NOMO-1 treated with dmso at 0.1 percent for 144 hours (cell line): ENCODE results near the gene RHOBTB3.
A peak's percentile ranks its signal among the peaks of the same experiment; 100 is the strongest.
"Not testable (repeated sequence)": the region's sequence is repeated elsewhere in the genome, so short reads cannot be mapped to it uniquely, and the experiment has no call there.

Experiments used
- DNase-seq: peaks from one replicate; lab custom pipeline; 2025; ENCODE audit not compliant: unreplicated experiment; lab: John Stamatoyannopoulos, UW

RHOBTB3 gene

DNA sequence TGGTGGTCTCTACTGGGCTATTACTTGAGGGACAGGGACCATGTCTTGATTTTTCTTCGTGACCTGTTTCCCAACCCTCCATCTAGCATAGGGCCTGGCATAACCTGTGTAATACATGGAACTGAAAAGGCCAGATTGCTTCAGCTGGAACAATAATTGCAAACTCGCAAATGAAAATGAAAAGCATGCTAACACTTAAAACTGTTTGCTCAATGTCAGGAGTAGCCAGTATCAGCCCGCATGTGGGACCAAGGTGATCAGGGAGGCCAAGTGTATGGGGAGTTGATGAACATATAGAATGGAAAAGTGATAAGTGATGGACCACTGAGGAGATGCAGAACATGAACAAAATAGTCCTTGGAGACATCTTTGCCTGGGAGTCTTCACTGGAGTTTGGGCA is 66.2 kb downstream of the RHOBTB3 start:
- no peak for DNase-seq

DNA sequence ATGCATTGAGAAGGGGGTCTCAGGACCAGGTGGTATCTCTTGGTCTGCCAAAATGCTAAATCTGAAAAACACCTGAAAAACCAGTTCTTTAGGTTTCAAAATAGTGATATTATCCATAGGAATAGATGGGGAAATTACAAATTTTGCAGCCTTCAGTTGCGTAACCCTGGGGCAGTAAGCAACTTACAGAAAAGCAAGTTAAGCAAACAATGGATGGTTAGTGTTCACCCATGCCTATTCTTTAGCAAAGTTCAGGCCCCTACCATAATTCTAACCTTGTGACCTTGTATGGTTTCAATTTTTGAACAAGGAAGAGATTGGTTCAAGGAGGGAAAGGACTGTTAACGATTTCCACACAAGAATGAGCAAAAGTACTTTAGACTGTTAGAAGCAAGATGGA is 66.9 kb downstream of the RHOBTB3 start:
- no peak for DNase-seq

DNA sequence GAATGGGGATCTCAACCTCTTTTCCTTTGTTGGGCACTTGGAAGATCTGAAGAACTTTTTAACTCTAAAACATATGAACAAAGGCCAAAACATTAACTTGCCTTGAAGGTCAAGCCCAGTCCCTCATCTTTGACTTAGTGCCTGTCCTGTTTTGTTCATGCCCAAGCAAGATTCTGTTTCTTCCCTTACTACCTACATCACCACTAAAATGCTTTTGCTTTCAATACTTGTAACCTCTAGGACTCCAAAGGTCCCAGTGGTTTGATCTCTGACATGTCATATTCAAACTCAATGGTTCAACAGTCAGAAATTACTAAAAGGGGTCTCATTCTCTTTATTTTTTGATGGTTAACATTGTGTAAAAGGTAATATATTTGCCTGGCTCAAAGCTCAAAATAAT is 67.4 kb downstream of the RHOBTB3 start:
- DNase-seq, result no peak

- no peak for DNase-seq
Measured at GRCh38 chr5:95799191-95799835, 68.2 kb downstream of the RHOBTB3 start.

- no peak for DNase-seq
Measured at GRCh38 chr5:95800553-95800952, 69.4 kb downstream of the RHOBTB3 start.

- DNase-seq, result no peak
Measured at GRCh38 chr5:95801532-95801931, 70.4 kb downstream of the RHOBTB3 start.

DNA sequence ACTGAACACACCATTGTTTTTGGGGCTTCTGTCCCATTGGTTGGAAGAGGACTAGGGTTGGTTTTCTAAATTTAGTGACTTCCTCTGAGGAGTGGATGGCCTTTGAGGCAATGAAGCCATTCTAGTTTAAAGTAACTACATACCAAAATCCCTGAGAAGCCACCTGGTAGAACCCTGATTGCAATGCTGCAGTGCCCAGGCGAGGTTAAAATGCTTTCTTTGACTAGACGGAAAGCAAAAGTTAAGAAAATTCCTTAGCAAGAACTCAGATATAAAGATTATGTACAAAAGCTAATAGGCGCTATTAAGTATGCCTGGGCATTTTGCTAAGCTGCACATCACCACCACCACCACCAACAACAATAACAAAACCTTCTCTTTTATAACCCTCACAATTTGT is 70.8 kb downstream of the RHOBTB3 start:
- DNase-seq, result no peak

DNA sequence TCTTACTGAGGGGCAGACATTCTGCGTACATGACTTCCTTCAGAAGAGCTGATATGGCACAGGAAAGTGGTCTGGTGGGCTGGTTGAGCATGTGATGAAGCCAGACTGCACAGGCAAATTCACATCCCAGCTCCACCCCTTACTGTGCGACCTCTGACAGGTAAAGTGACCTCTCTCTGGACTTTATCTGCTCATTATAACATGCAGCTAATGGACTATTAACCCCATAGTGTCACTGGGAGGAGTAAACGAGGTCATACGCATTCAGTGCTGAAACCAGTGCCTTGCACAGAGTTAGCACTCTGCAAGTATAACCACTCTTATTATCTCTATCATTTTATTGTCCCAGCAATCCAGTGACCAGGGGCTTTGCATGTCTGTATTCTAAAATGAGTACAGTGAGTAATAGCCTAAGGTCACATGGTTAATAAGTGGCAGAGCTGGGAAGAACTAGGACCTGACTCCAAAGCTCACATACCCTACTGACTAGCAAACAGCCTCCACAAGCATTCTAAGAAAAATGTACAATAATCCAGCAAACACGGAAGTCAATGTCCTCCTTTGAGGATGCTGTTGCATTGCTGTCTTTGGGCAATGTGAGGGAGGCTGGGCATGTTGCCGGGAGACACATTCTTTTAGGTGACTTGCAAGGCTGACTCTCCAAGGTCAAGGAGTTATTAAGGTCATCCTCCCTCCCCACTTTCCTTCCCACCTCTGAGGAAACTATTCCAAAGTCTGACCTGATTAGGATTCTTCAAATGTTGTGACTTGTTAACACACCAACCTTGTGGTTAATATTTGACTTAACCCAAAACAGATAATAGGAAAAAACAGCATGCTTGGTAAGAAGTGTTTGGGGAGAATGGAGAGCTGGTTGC is 72.4 kb downstream of the RHOBTB3 start:
- DNase-seq, result no peak

DNA sequence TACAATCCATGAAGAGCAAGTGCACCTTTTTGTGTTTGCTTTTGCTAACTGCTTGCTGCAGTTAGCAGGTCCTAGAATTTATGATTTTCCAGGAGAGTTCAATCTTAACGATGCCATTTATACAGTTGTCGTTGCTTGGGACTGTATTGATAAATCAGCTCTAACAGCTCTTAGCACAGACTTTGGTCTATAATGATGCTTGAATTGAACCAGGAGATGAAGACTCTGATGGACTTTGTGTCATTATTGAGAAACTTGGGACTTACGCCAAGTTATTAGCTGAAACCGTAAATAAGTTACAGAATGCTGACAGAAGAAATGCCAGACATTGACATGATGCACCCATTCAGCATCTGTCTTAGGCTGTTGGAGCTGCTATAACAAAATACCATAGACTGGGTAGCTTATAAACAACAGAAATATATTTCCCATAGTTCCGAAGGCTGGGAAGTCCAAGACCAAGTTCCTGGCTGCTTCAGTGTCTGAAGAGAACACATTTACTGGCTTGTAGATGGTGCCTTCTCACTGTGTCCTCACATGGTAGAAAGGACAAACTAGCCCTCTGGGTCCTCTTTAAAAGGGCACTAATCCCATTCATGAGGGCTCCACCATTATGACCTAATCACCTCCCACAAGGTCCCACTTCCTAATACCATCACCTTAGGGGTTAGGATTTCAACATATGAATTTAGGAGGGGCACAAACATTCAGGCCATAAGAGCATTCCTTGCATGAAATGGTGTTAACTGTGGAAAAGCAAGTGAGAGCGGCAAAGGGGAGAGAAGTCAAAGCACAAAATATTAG is 73.8 kb downstream of the RHOBTB3 start:
- no peak for DNase-seq

- no peak for DNase-seq
Measured at GRCh38 chr5:95806687-95807086, 75.6 kb downstream of the RHOBTB3 start.

GRCh38 chr5:95808013-95808685 is 77.0 kb downstream of the RHOBTB3 start:
- DNase-seq, result no peak

DNA sequence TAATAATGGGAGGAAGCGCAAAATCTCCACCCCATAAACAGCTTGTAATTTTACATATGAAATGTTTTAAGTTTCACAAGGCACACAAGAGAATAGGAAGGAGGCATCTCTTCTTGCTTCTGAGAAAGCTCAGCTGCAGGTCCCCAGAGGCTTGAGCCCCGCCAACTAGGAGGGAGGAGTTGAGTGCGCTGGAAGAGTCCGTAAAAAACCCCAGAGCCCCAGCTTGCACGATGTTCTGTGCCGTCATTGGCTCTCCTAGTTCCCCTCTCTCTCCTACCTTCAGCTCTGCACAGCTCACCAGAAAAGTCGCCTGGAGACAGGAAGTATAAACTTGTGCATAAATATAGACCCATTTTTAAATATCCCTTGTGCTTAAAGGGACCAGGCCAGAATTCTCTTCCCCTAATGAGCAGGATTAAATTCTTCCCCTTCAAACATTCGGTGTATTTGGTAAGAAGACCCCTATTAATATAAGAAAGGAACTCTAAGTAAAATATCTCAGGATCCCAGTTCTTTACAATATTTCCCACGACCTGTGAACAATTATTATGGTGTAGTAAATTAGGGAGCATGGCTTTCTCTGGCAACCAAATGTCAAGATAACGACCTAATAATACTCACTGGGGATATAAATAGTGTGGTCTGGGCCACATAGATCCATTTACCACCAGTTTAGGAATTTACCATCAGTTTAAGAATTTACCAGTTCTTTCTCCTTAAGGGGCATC is 77.7 kb downstream of the RHOBTB3 start:
- peak; percentile 98 for DNase-seq

DNA sequence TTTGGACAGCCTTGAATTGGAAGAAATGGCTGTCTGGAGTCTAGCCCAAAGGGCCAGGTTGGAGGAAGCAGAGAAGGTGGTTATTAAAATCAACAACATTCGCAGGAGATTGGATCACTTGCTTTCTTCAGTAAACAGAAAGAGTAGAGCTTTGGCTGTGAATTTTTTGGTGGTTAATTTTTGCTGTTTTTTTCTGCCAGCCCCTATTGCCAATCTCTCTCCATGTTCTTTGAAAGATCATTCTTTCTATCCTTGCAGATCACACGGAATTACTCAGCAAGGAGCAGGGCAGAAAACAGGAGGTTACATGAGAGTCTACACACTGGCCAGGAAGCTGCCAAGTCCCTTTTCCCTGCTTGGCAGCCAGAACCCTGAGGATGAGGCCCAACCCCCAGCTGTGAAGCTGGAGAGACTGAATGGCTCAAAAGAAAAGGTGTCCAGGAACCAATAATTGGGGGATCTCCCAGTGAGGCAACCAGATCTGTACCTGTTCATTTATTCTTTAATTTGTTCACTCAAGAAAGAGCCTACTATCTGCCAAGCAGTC is 78.4 kb downstream of the RHOBTB3 start:
- DNase-seq, result no peak

GRCh38 chr5:95810305-95811125 is 79.4 kb downstream of the RHOBTB3 start:
- no peak for DNase-seq

DNA sequence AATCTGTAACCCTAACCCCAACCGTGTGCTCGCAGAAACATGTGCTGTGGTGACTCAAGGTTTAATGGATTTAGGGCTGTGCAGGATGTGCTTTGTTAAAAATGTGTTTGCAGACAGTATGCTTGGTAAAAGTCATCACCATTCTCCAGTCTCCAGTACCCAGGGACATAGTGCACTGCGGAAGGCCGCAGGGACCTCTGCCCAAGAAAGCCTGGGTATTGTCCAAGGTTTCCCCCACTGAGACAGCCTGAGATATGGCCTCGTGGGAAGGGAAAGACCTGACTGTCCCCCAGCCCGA is 79.9 kb downstream of the RHOBTB3 start:
- DNase-seq, result not testable (repeated sequence)

GRCh38 chr5:95811461-95812073 is 80.4 kb downstream of the RHOBTB3 start:
- not testable (repeated sequence) for DNase-seq

DNA sequence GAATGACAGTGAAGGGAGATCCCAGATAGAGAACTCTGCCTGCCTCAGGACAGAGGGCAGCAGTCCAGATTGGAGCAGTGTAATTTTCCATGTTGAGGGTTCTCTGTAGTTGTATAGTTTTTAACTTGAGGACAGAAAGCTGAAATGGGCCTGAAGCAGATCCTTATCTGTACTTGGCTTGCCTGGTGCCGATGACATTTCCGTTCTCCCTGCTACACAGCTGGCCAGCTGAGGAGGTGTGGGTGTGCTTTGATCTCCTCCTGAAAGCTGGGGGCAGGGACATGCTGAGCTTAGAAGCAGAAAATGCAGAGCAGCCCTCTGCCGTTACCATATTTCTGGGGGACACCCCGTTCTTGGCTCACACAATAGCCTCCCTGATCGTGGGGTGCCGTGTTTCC is 80.9 kb downstream of the RHOBTB3 start:
- DNase-seq, result no peak

DNA sequence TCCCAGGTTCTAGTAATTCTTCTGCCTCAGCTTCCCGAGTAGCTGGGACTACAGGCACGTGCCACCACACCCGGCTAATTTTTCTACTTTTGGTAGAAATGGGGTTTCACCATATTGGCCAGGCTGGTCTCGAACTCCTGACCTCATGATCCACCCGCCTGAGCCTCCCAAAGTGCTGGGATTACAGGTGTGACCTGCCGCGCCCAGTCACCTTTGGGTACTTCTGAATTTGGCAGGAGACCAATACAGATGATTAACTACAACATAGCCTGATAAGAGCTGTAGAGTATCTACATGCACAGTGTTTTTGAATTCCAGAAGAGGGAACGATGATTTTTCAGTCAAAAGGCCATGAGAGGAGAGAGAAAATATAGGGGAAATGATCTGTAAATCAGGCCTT is 81.9 kb downstream of the RHOBTB3 start:
- DNase-seq, result not testable (repeated sequence)

- DNase-seq, result no peak
Measured at GRCh38 chr5:95815155-95815729, 84.1 kb downstream of the RHOBTB3 start.
